OCI-LY1 (cell line): Measurements from ENCODE around the gene CLPTM1L.

Experiments used
- H2AFZ ChIP-seq: fragments of 200-600 bp; sonication (generic), shearing (Covaris generic); 2 replicates; pipeline ENCODE4 v1.6.0; 2014; ENCODE audit warnings: antibody characterized with exemption, mild to moderate bottlenecking, low read length
- H3F3A ChIP-seq: fragments of 200-600 bp; sonication (generic), shearing (Covaris generic); 2 replicates; pipeline ENCODE4 v1.6.0; 2014; ENCODE audit warnings: mild to moderate bottlenecking, antibody characterized with exemption, low read length, moderate library complexity; ENCODE audit not compliant: insufficient read depth
- H3K27ac ChIP-seq: fragments of 200-600 bp; sonication (generic); 2 replicates; pipeline ENCODE4 v1.5.1; 2014; ENCODE audit warnings: low read length, mixed run types, mild to moderate bottlenecking, low read depth; ENCODE audit not compliant: poor library complexity, severe bottlenecking
- H3K27me3 ChIP-seq: fragments of 200-600 bp; sonication (generic); 2 replicates; pipeline ENCODE4 v1.6.0; 2014; ENCODE audit warnings: antibody characterized with exemption, mild to moderate bottlenecking, low read length, moderate library complexity; ENCODE audit not compliant: insufficient read depth
- H3K36me3 ChIP-seq: fragments of 200-600 bp; sonication (generic); 2 replicates; pipeline ENCODE4 v1.6.1; 2014; ENCODE audit warnings: mild to moderate bottlenecking, antibody characterized with exemption, low read length, moderate library complexity, mixed read lengths; ENCODE audit not compliant: insufficient read depth
- H3K4me1 ChIP-seq: fragments of 200-600 bp; sonication (generic); 2 replicates; pipeline ENCODE4 v1.5.1; 2014; ENCODE audit warnings: mild to moderate bottlenecking, low read length, moderate library complexity; ENCODE audit not compliant: insufficient read depth, severe bottlenecking
- H3K4me2 ChIP-seq: fragments of 200-600 bp; sonication (generic), shearing (Covaris generic); 2 replicates; pipeline ENCODE4 v1.6.1; 2014; ENCODE audit warnings: low read length
- H3K4me3 ChIP-seq: fragments of 200-600 bp; sonication (generic); 2 replicates; pipeline ENCODE4 v1.5.1; 2014; ENCODE audit warnings: low read length, low read depth, mild to moderate bottlenecking, mixed read lengths; ENCODE audit not compliant: poor library complexity, severe bottlenecking
- H3K79me2 ChIP-seq: fragments of 200-600 bp; shearing (Covaris generic); 2 replicates; pipeline ENCODE4 v1.6.1; 2016; ENCODE audit warnings: mixed run types, low read length, mixed read lengths; ENCODE audit not compliant: insufficient read depth
- H3K9ac ChIP-seq: fragments of 200-600 bp; sonication (generic), shearing (Covaris generic); 2 replicates; pipeline ENCODE4 v1.6.1; 2014; ENCODE audit warnings: mild to moderate bottlenecking, low read length, mixed read lengths
- H3K9me2 ChIP-seq: fragments of 200-600 bp; sonication (generic), shearing (Covaris generic); 2 replicates; pipeline ENCODE4 v1.6.1; 2014; ENCODE audit warnings: low read depth, mild to moderate bottlenecking, low read length, mixed read lengths
- H3K9me3 ChIP-seq: fragments of 200-600 bp; shearing (Covaris generic); 2 replicates; pipeline ENCODE4 v1.6.1; 2014; ENCODE audit warnings: low read length, mixed read lengths
- H4K20me1 ChIP-seq: fragments of 200-600 bp; sonication (generic), shearing (Covaris generic); 2 replicates; pipeline ENCODE4 v1.6.0; 2016; ENCODE audit warnings: mild to moderate bottlenecking, low read length; ENCODE audit not compliant: insufficient read depth
- CTCF ChIP-seq: fragments of 200-600 bp; sonication (generic), shearing (Covaris generic); IDR thresholded peaks from 2 replicates; pipeline ENCODE4 v1.5.1; 2017; ENCODE audit warnings: mild to moderate bottlenecking, antibody characterized with exemption, low read length, moderate library complexity, mixed read lengths
- EZH2 ChIP-seq: fragments of 200-600 bp; sonication (generic), shearing (Covaris generic); IDR thresholded peaks from 2 replicates; pipeline ENCODE4 v1.8.0; 2017; ENCODE audit warnings: borderline replicate concordance, mixed run types, mild to moderate bottlenecking, antibody characterized with exemption, low read length, moderate library complexity, mixed read lengths

The CLPTM1L gene

GRCh38 chr5:1294206-1294834 lies 50.6 kb downstream of the CLPTM1L start:
- Histone ChIP-seq H3K4me1 (peaks cover 62% of the 10 kb centered on the region), H3K4me2 (peak overlapping the region; percentile 81)

GRCh38 chr5:1293416-1294205 lies 51.3 kb downstream of the CLPTM1L start:
- H3K27ac ChIP-seq = peak overlapping the region; percentile 83
- no peaks in the 10 kb centered on the region; the same call in 1 of the 2 replicates for H3K79me2 ChIP-seq
- no peaks in the 10 kb centered on the region for H3F3A ChIP-seq
- H3K4me3 ChIP-seq = peak overlapping the region; percentile 69
- peaks cover 19% of the 10 kb centered on the region for H3K36me3 ChIP-seq
- no peak for TF ChIP-seq EZH2
- no peak for TF ChIP-seq CTCF
- no peaks in the 10 kb centered on the region for H4K20me1 ChIP-seq
- no peaks in the 10 kb centered on the region for H3K9me3 ChIP-seq
- no peaks in the 10 kb centered on the region for H3K9me2 ChIP-seq
- H2AFZ ChIP-seq = no peak overlapping the region
- H3K4me1 ChIP-seq = peaks cover 58% of the 10 kb centered on the region
- no peaks in the 10 kb centered on the region for H3K27me3 ChIP-seq
- H3K4me2 ChIP-seq = peak overlapping the region; percentile 81
- peak overlapping the region; percentile 76; the same call in 1 of the 2 replicates for H3K9ac ChIP-seq

More at GRCh38 chr5:1294206-1294834, 50.6 kb downstream of the CLPTM1L start:
- no peaks in the 10 kb centered on the region for H3F3A ChIP-seq
- TF ChIP-seq CTCF (no peak), EZH2 (no peak)
- H2AFZ ChIP-seq = no peak overlapping the region
- H3K36me3 ChIP-seq = peaks cover 14% of the 10 kb centered on the region
- no peaks in the 10 kb centered on the region for H3K27me3 ChIP-seq
- no peak overlapping the region for H3K27ac ChIP-seq
- no peaks in the 10 kb centered on the region; the same call in 1 of the 2 replicates for H3K79me2 ChIP-seq
- H3K9ac ChIP-seq = peak overlapping the region; percentile 76
- H3K9me2 ChIP-seq = no peaks in the 10 kb centered on the region
- H3K9me3 ChIP-seq = no peaks in the 10 kb centered on the region
- peak overlapping the region; percentile 69 for H3K4me3 ChIP-seq
- H4K20me1 ChIP-seq = no peaks in the 10 kb centered on the region

- H3K79me2 ChIP-seq = peaks cover 2% of the 10 kb centered on the region; the same call in 1 of the 2 replicates
- peaks cover 26% of the 10 kb centered on the region for H3K36me3 ChIP-seq
- H3K9ac ChIP-seq = peak overlapping the region; percentile 26; the same call in 1 of the 2 replicates
- H3K4me2 ChIP-seq = peak overlapping the region; percentile 81
- TF ChIP-seq EZH2 = no peak
- TF ChIP-seq CTCF = no peak
- no peaks in the 10 kb centered on the region for H4K20me1 ChIP-seq
- peaks cover 58% of the 10 kb centered on the region for H3K4me1 ChIP-seq
- H3K9me2 ChIP-seq = no peaks in the 10 kb centered on the region
- H3K9me3 ChIP-seq = no peaks in the 10 kb centered on the region
- H3K27me3 ChIP-seq = no peaks in the 10 kb centered on the region
- H3F3A ChIP-seq = no peaks in the 10 kb centered on the region
- H2AFZ ChIP-seq = no peak overlapping the region
- peak overlapping the region; percentile 69 for H3K4me3 ChIP-seq
- peak overlapping the region; percentile 83 for H3K27ac ChIP-seq
Observed at GRCh38 chr5:1292846-1293415, 52.0 kb downstream of the CLPTM1L start.
